ENCODE results near the gene CHMP1B.

GRCh38 chr18:11802158-11802557 lies 49.1 kb upstream of the CHMP1B start:
- TF ChIP-seq CTCF (IDR thresholded peaks at IDR 0.05) (no peak), POLR2A (IDR thresholded peaks at IDR 0.05) (no peak)
